Peyer's patch (tissue), 4 donors: ENCODE results near the gene NLRP11.
"Not testable (repeated sequence)": the region's sequence is repeated elsewhere in the genome, so short reads cannot be mapped to it uniquely, and the experiment has no call there.

ENCODE experiments used
- CTCF ChIP-seq, 6 experiments: fragments of 450-650 bp in 4 of 6; fragments of 200-600 bp in 2 of 6; sonication (generic) in 1 of 6; IDR thresholded peaks; one replicate each; pipeline ENCODE4 v1.5.1; 2017 to 2019; ENCODE audit warnings: antibody characterized with exemption in 6 of 6, mild to moderate bottlenecking in 3 of 6, moderate library complexity in 1 of 6
- POLR2A ChIP-seq, 2 donors: fragments of 450-650 bp; IDR thresholded peaks; one replicate each; pipeline ENCODE4 v1.5.1; 2017; ENCODE audit warnings: antibody characterized with exemption in 2 of 2, mild to moderate bottlenecking in 2 of 2, moderate library complexity in 2 of 2

- TF ChIP-seq CTCF, POLR2A (IDR thresholded peaks at IDR 0.05): not testable (repeated sequence)
Observed at GRCh38 chr19:55758797-55759196, 73.0 kb downstream of the NLRP11 start, which contains the start of gene RFPL4A.
